HepG2 (cell line): ENCODE results near the gene LRR1. TPM values are rescaled to one million over a fixed set of nuclear protein-coding genes. Genes with fewer than 3 reads are reported as not detected.

Experiments used
- ARID4A ChIP-seq: sonication (generic); formaldehyde crosslinking; IDR thresholded peaks from 2 replicates; pipeline ENCODE4 v1.5.0; 2020; ENCODE audit warnings: mild to moderate bottlenecking, missing genetic modification reagents, borderline replicate concordance
- CHCHD3 ChIP-seq: sonication (generic); formaldehyde crosslinking; IDR thresholded peaks from 2 replicates; pipeline ENCODE4 v1.8.0; 2022; ENCODE audit warnings: mild to moderate bottlenecking, missing genetic modification reagents, moderate library complexity
- EED ChIP-seq: sonication (generic); formaldehyde crosslinking; IDR thresholded peaks from 2 replicates; pipeline ENCODE4 v1.5.0; 2020; ENCODE audit warnings: mild to moderate bottlenecking, missing genetic modification reagents
- GATAD1 ChIP-seq: IDR thresholded peaks from 2 replicates; pipeline ENCODE4 v1.6.1; 2016; ENCODE audit warnings: missing genetic modification reagents, missing compliant biosample characterization
- GATAD2A ChIP-seq: IDR thresholded peaks from 2 replicates; pipeline ENCODE4 v1.6.1; 2016
- JUNB ChIP-seq: sonication (generic); formaldehyde crosslinking; IDR thresholded peaks from 2 replicates; pipeline ENCODE4 v1.8.0; 2022; ENCODE audit warnings: missing genetic modification reagents, mild to moderate bottlenecking, borderline replicate concordance
- KDM2A ChIP-seq: sonication (generic); formaldehyde crosslinking; IDR thresholded peaks from 2 replicates; pipeline ENCODE4 v1.4.0; 2020; ENCODE audit warnings: low read depth, missing genetic modification reagents, borderline replicate concordance
- MYC ChIP-seq: sonication (generic); formaldehyde crosslinking; IDR thresholded peaks from 2 replicates; pipeline ENCODE4 v1.9.0; 2021; ENCODE audit warnings: missing genetic modification reagents, borderline replicate concordance
- NFKB2 ChIP-seq: sonication (generic); formaldehyde crosslinking; IDR thresholded peaks from 2 replicates; pipeline ENCODE4 v1.4.0; 2020; ENCODE audit warnings: missing genetic modification reagents, borderline replicate concordance
- PLRG1 ChIP-seq: fragments of 450-650 bp; conservative IDR thresholded peaks from 2 replicates; pipeline ENCODE4 v1.6.1; 2016
- TCF7 ChIP-seq: sonication (generic); IDR thresholded peaks from 2 replicates; pipeline ENCODE4 v1.6.1; 2016; ENCODE audit warnings: antibody characterized with exemption, low read depth
- ZHX2 ChIP-seq, 2 experiments: sonication (generic) in 1 of 2; formaldehyde crosslinking in 1 of 2; IDR thresholded peaks; 2 replicates each; pipeline versions ENCODE4 v1.6.1 to v1.9.0; 2014 to 2022; ENCODE audit warnings: antibody characterized with exemption in 1 of 2, borderline replicate concordance in 1 of 2, inconsistent platforms in 1 of 2, low read depth in 1 of 2, missing genetic modification reagents in 1 of 2
- ZNF335 ChIP-seq: sonication (generic); formaldehyde crosslinking; IDR thresholded peaks from 2 replicates; pipeline ENCODE4 v1.4.0; 2020; ENCODE audit warnings: missing genetic modification reagents
- ZNF367 ChIP-seq: sonication (generic); formaldehyde crosslinking; IDR thresholded peaks from 2 replicates; pipeline ENCODE4 v1.4.0; 2020; ENCODE audit warnings: missing genetic modification reagents, borderline replicate concordance
- ZNF766 ChIP-seq: sonication (generic); formaldehyde crosslinking; IDR thresholded peaks from 2 replicates; pipeline ENCODE4 v1.5.0; 2020; ENCODE audit warnings: missing genetic modification reagents, borderline replicate concordance
- ZNF792 ChIP-seq: IDR thresholded peaks from 2 replicates; pipeline ENCODE4 v1.6.1; 2016
- polyA plus RNA-seq, 8 experiments: library from polyadenylated mRNA; depleted of rRNA in 3 of 8; stranded (reverse) in 7 of 8; unstranded in 1 of 8; fragments of >200 nt; fragmentation: Illumina TruSeq in 4 of 8; extraction: Trizol in 4 of 8; gene quantifications; 2 replicates each; pipeline versions ENCODE4 v1.2.1 to v1.2.3, GENCODE V29; 2011 to 2016; ENCODE audit warnings: low read depth in 4 of 8, missing spikeins in 1 of 8, mixed read lengths in 1 of 8; ENCODE audit not compliant: insufficient read depth in 1 of 8
- total RNA-seq, 5 experiments: library from RNA; depleted of rRNA; stranded (reverse); fragments of >200 nt; fragmentation: Illumina TruSeq; extraction: Trizol; gene quantifications; 2 replicates each; pipeline ENCODE4 v1.2.3, GENCODE V29; 2016; ENCODE audit warnings: low read depth in 1 of 5
- TF ChIP-seq, protein P1 (sequence below): sonication (generic); formaldehyde crosslinking; IDR thresholded peaks from 2 replicates; pipeline ENCODE4 v1.8.0; 2022; ENCODE audit warnings: missing genetic modification reagents, low read depth, mild to moderate bottlenecking, borderline replicate concordance
- TF ChIP-seq, protein P2 (sequence below): sonication (generic); formaldehyde crosslinking; IDR thresholded peaks from 2 replicates; pipeline ENCODE4 v1.5.1; 2020; ENCODE audit warnings: missing genetic modification reagents, mild to moderate bottlenecking, borderline replicate concordance

LRR1 gene
- total and polyA plus RNA-seq, 2 of the 13 experiments (the other 11 are each of a cell fraction or from before 2014, with no cell fraction given): 7.0 to 36.2 TPM

GRCh38 chr14:49641697-49642129, 43.0 kb downstream of the LRR1 start (continued):
- TF ChIP-seq, protein P1, sequence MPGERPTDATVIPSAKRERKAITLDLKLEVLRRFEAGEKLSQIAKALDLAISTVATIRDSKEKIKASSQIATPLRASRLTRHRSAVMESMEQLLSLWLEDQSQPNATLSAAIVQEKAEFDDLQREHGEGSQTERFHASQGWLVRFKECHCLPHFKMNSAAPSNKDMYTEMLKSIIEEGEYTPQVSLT (CRISPR knock-in tag): no peak
- TF ChIP-seq ZNF367 (CRISPR knock-in tag) (0 out of 2 replicates have a peak, but pooled peaks have one; percentile 47), PLRG1 (no peak), ARID4A (peak; percentile 94), NFKB2 (CRISPR knock-in tag) (no peak), JUNB (CRISPR knock-in tag) (no peak), GATAD2A (CRISPR knock-in tag) (peak; percentile 92), ZHX2 (IDR thresholded peaks at IDR 0.05; ENCODE audit: low read depth) (no peak), ZHX2 (CRISPR knock-in tag; IDR thresholded peaks at IDR 0.05; ENCODE audit: borderline replicate concordance) (no peak), EED (CRISPR knock-in tag) (no peak), CHCHD3 (CRISPR knock-in tag) (no peak), ZNF335 (0 out of 2 replicates have a peak, but pooled peaks have one; percentile 52), TCF7 (peak; percentile 67), MYC (CRISPR knock-in tag) (no peak; the same call in 1 of the 2 replicates), ZNF766 (no peak), GATAD1 (peak; percentile 49; the same call in 1 of the 2 replicates), ZNF792 (CRISPR knock-in tag) (peak; percentile 76; the same call in 1 of the 2 replicates), KDM2A (CRISPR knock-in tag) (peak; percentile 71; the same call in 1 of the 2 replicates)
- TF ChIP-seq, protein P2, sequence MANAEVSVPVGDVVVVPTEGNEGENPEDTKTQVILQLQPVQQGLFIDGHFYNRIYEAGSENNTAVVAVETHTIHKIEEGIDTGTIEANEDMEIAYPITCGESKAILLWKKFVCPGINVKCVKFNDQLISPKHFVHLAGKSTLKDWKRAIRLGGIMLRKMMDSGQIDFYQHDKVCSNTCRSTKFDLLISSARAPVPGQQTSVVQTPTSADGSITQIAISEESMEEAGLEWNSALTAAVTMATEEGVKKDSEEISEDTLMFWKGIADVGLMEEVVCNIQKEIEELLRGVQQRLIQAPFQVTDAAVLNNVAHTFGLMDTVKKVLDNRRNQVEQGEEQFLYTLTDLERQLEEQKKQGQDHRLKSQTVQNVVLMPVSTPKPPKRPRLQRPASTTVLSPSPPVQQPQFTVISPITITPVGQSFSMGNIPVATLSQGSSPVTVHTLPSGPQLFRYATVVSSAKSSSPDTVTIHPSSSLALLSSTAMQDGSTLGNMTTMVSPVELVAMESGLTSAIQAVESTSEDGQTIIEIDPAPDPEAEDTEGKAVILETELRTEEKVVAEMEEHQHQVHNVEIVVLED: no peak
